NCI-H1048 (cell line): Measurements from ENCODE around the gene EYS.

Experiments used
- DNase-seq: peaks from one replicate; lab custom pipeline; 2025; lab: John Stamatoyannopoulos, UW

The EYS gene

GRCh38 chr6:64949257-64949656, 757.8 kb downstream of the EYS start:
- DNase-seq: no peak

GRCh38 chr6:64948261-64948660, 758.8 kb downstream of the EYS start:
- no peak for DNase-seq

GRCh38 chr6:64945450-64945849, 761.6 kb downstream of the EYS start:
- no peak for DNase-seq

GRCh38 chr6:64932486-64932885, 774.5 kb downstream of the EYS start:
- DNase-seq: no peak

GRCh38 chr6:64930681-64931080, 776.3 kb downstream of the EYS start:
- DNase-seq: no peak

GRCh38 chr6:64926051-64926450, 781.0 kb downstream of the EYS start:
- no peak for DNase-seq

GRCh38 chr6:64920257-64920656, 786.8 kb downstream of the EYS start:
- DNase-seq: no peak

GRCh38 chr6:64914124-64914523, 792.9 kb downstream of the EYS start:
- no peak for DNase-seq

- no peak for DNase-seq
Observed at GRCh38 chr6:64912966-64913365, 794.1 kb downstream of the EYS start.

GRCh38 chr6:64908104-64908503, 798.9 kb downstream of the EYS start:
- no peak for DNase-seq

- DNase-seq: no peak
Observed at GRCh38 chr6:64904616-64905015, 802.4 kb downstream of the EYS start.

- DNase-seq: no peak
Observed at GRCh38 chr6:64902596-64902995, 804.4 kb downstream of the EYS start.

- DNase-seq: no peak
Observed at GRCh38 chr6:64896939-64897338, 810.1 kb downstream of the EYS start.

- no peak for DNase-seq
Observed at GRCh38 chr6:64895945-64896344, 811.1 kb downstream of the EYS start.

- DNase-seq: no peak
Observed at GRCh38 chr6:64890609-64891008, 816.4 kb downstream of the EYS start.

- no peak for DNase-seq
Observed at GRCh38 chr6:64889144-64889543, 817.9 kb downstream of the EYS start.

GRCh38 chr6:64874776-64875175, 832.2 kb downstream of the EYS start:
- DNase-seq: no peak

GRCh38 chr6:64872633-64873032, 834.4 kb downstream of the EYS start:
- DNase-seq: no peak

GRCh38 chr6:64861039-64861651, 845.9 kb downstream of the EYS start:
- no peak for DNase-seq

- DNase-seq: no peak
Observed at GRCh38 chr6:64860203-64860602, 846.8 kb downstream of the EYS start.

GRCh38 chr6:64850121-64850520, 856.9 kb downstream of the EYS start:
- DNase-seq: no peak

GRCh38 chr6:64848467-64848866, 858.6 kb downstream of the EYS start:
- DNase-seq: no peak

GRCh38 chr6:64847396-64847795, 859.6 kb downstream of the EYS start:
- no peak for DNase-seq

GRCh38 chr6:64838726-64839125, 868.3 kb downstream of the EYS start:
- no peak for DNase-seq

GRCh38 chr6:64831680-64832079, 875.3 kb downstream of the EYS start:
- DNase-seq: no peak
